HEK293 (cell line): ENCODE data around the gene B4GALNT3.

ENCODE experiments used
- CTCF ChIA-PET: fragments of 350-600 bp; formaldehyde crosslinking; extraction: SDS; loops from one replicate; lab custom pipeline; 2021; ENCODE audit warnings: antibody characterized with exemption; lab: Yijun Ruan, JAX
- POLR2A ChIA-PET: fragments of 300-600 bp; formaldehyde crosslinking; extraction: SDS; loops from one replicate; lab custom pipeline; 2020; ENCODE audit warnings: antibody characterized with exemption, inconsistent platforms; lab: Yijun Ruan, JAX
- H3K27ac ChIP-seq: fragments of 200-500 bp; sonication (Bioruptor generic); 2 replicates; pipeline ENCODE4 v1.5.1; 2014; ENCODE audit warnings: low read depth, low read length, control low read depth, inconsistent platforms; ENCODE audit errors: extremely low read depth
- H3K36me3 ChIP-seq, 2 experiments: fragments of 200-500 bp in 1 of 2; sonication (Bioruptor generic) in 1 of 2; 1 replicate in 1 of 2; 2 replicates in 1 of 2; pipeline ENCODE4 v1.5.1; 2014 to 2017; ENCODE audit warnings: inconsistent platforms in 2 of 2, low read length in 2 of 2; ENCODE audit not compliant: control insufficient read depth in 2 of 2, insufficient read depth in 1 of 2
- H3K4me1 ChIP-seq: fragments of 200-500 bp; sonication (Bioruptor generic); 2 replicates; pipeline ENCODE4 v1.5.1; 2014; ENCODE audit warnings: mild to moderate bottlenecking, low read length, inconsistent platforms; ENCODE audit not compliant: control insufficient read depth, insufficient read depth
- H3K4me3 ChIP-seq: 2 replicates; pipeline ENCODE4 v1.5.1; 2011; ENCODE audit warnings: low read depth, mild to moderate bottlenecking, control low read depth, low read length, moderate library complexity
- H3K9me3 ChIP-seq: fragments of 200-500 bp; sonication (Bioruptor generic); 2 replicates; pipeline ENCODE4 v1.5.1; 2014; ENCODE audit warnings: low read depth, low read length, inconsistent platforms; ENCODE audit not compliant: control insufficient read depth, insufficient read depth
- GLI2 ChIP-seq: fragments of 450-650 bp; formaldehyde crosslinking; IDR thresholded peaks from 2 replicates; pipeline ENCODE4; 2017; ENCODE audit warnings: missing biosample characterization, missing genetic modification characterization, low read depth, borderline replicate concordance
- GLI4 ChIP-seq: fragments of 450-650 bp; formaldehyde crosslinking; IDR thresholded peaks from 2 replicates; pipeline ENCODE4 v1.5.1; 2016; ENCODE audit warnings: missing biosample characterization, missing genetic modification characterization
- GLIS2 ChIP-seq: fragments of 450-650 bp; formaldehyde crosslinking; IDR thresholded peaks from 2 replicates; pipeline ENCODE4 v1.5.1; 2016; ENCODE audit warnings: missing biosample characterization, missing genetic modification characterization
- KLF1 ChIP-seq: fragments of 450-650 bp; formaldehyde crosslinking; IDR thresholded peaks from 2 replicates; pipeline ENCODE4 v1.5.1; 2016; ENCODE audit warnings: missing biosample characterization, missing genetic modification characterization
- KLF10 ChIP-seq: fragments of 450-650 bp; IDR thresholded peaks from 2 replicates; pipeline ENCODE4 v1.5.1; 2018; ENCODE audit warnings: missing biosample characterization, mild to moderate bottlenecking, missing genetic modification characterization
- KLF8 ChIP-seq: fragments of 450-650 bp; formaldehyde crosslinking; IDR thresholded peaks from 2 replicates; pipeline ENCODE4 v1.5.1; 2016; ENCODE audit warnings: missing biosample characterization, missing genetic modification characterization
- KLF9 ChIP-seq: fragments of 450-650 bp; formaldehyde crosslinking; IDR thresholded peaks from 2 replicates; pipeline ENCODE4 v1.5.1; 2016; ENCODE audit warnings: missing biosample characterization, missing genetic modification characterization, low read depth
- SETDB1 ChIP-seq: IDR thresholded peaks from one replicate; pipeline ENCODE4 v1.6.1; 2017; ENCODE audit warnings: mild to moderate bottlenecking, low read length, moderate library complexity, mixed read lengths; ENCODE audit not compliant: insufficient read length
- TSHZ1 ChIP-seq: fragments of 450-650 bp; formaldehyde crosslinking; IDR thresholded peaks from 2 replicates; pipeline ENCODE4 v1.5.1; 2016; ENCODE audit warnings: missing biosample characterization, missing genetic modification characterization, borderline replicate concordance
- WT1 ChIP-seq: fragments of 450-650 bp; formaldehyde crosslinking; IDR thresholded peaks from 2 replicates; pipeline ENCODE4 v1.5.1; 2016; ENCODE audit warnings: missing biosample characterization, missing genetic modification characterization
- ZBTB10 ChIP-seq: fragments of 450-650 bp; formaldehyde crosslinking; IDR thresholded peaks from 2 replicates; pipeline ENCODE4 v1.5.1; 2016; ENCODE audit warnings: missing biosample characterization, missing genetic modification characterization
- ZBTB17 ChIP-seq: fragments of 450-650 bp; formaldehyde crosslinking; IDR thresholded peaks from 2 replicates; pipeline ENCODE4 v1.5.1; 2016; ENCODE audit warnings: missing biosample characterization, missing genetic modification characterization
- ZBTB48 ChIP-seq: fragments of 450-650 bp; formaldehyde crosslinking; IDR thresholded peaks from 2 replicates; pipeline ENCODE4 v1.5.1; 2016; ENCODE audit warnings: missing biosample characterization, missing genetic modification characterization
- ZFP37 ChIP-seq: fragments of 450-650 bp; formaldehyde crosslinking; IDR thresholded peaks from 2 replicates; pipeline ENCODE4 v1.5.1; 2016; ENCODE audit warnings: missing biosample characterization, missing genetic modification characterization
- ZNF16 ChIP-seq: fragments of 450-650 bp; formaldehyde crosslinking; IDR thresholded peaks from 2 replicates; pipeline ENCODE4 v1.5.1; 2016; ENCODE audit warnings: low read depth, missing biosample characterization, missing genetic modification characterization
- ZNF18 ChIP-seq: fragments of 450-650 bp; formaldehyde crosslinking; IDR thresholded peaks from 2 replicates; pipeline ENCODE4 v1.5.1; 2016; ENCODE audit warnings: missing biosample characterization, missing genetic modification characterization
- ZNF221 ChIP-seq: fragments of 450-650 bp; formaldehyde crosslinking; IDR thresholded peaks from 2 replicates; pipeline ENCODE4 v1.5.1; 2017; ENCODE audit warnings: missing biosample characterization, missing genetic modification characterization, borderline replicate concordance
- ZNF311 ChIP-seq: fragments of 450-650 bp; formaldehyde crosslinking; IDR thresholded peaks from 2 replicates; pipeline ENCODE4 v1.5.1; 2017; ENCODE audit warnings: missing biosample characterization, missing genetic modification characterization, borderline replicate concordance
- ZNF341 ChIP-seq: fragments of 450-650 bp; formaldehyde crosslinking; IDR thresholded peaks from 2 replicates; pipeline ENCODE4; 2016; ENCODE audit warnings: low read depth, missing biosample characterization, missing genetic modification characterization
- ZNF366 ChIP-seq: fragments of 450-650 bp; formaldehyde crosslinking; conservative IDR thresholded peaks from 2 replicates; pipeline ENCODE4 v1.5.1; 2016; ENCODE audit warnings: missing biosample characterization, missing genetic modification characterization
- ZNF423 ChIP-seq: fragments of 450-650 bp; formaldehyde crosslinking; IDR thresholded peaks from 2 replicates; pipeline ENCODE4 v1.5.1; 2016; ENCODE audit warnings: missing biosample characterization, missing genetic modification characterization
- ZNF560 ChIP-seq: fragments of 450-650 bp; formaldehyde crosslinking; IDR thresholded peaks from 2 replicates; pipeline ENCODE4 v1.5.1; 2017; ENCODE audit warnings: missing biosample characterization, missing genetic modification characterization, borderline replicate concordance
- ZNF600 ChIP-seq: fragments of 450-650 bp; formaldehyde crosslinking; IDR thresholded peaks from 2 replicates; pipeline ENCODE4 v1.5.1; 2016; ENCODE audit warnings: missing biosample characterization, missing genetic modification characterization
- ZNF623 ChIP-seq: fragments of 450-650 bp; formaldehyde crosslinking; IDR thresholded peaks from 2 replicates; pipeline ENCODE4 v1.5.1; 2016; ENCODE audit warnings: missing biosample characterization, missing genetic modification characterization
- ZNF629 ChIP-seq: fragments of 450-650 bp; formaldehyde crosslinking; IDR thresholded peaks from 2 replicates; pipeline ENCODE4 v1.5.1; 2017; ENCODE audit warnings: missing biosample characterization, missing genetic modification characterization
- ZNF785 ChIP-seq: fragments of 450-650 bp; formaldehyde crosslinking; IDR thresholded peaks from 2 replicates; pipeline ENCODE4 v1.5.1; 2016; ENCODE audit warnings: missing biosample characterization, missing genetic modification characterization
- ZNF843 ChIP-seq: fragments of 450-650 bp; formaldehyde crosslinking; IDR thresholded peaks from 2 replicates; pipeline ENCODE4 v1.5.1; 2016; ENCODE audit warnings: missing biosample characterization, missing genetic modification characterization
- ZSCAN4 ChIP-seq: fragments of 450-650 bp; formaldehyde crosslinking; IDR thresholded peaks from 2 replicates; pipeline ENCODE4 v1.5.1; 2017; ENCODE audit warnings: missing biosample characterization, missing genetic modification characterization

Gene B4GALNT3

GRCh38 chr12:546265-546919 lies 86.7 kb downstream of the B4GALNT3 start (continued):
- TF ChIP-seq ZBTB10 (tag by site-specific recombination) (no peak), ZNF18 (tag by site-specific recombination) (no peak), GLIS2 (tag by site-specific recombination) (peak; percentile 23; the same call in 1 of the 2 replicates), ZNF341 (tag by site-specific recombination) (no peak), ZNF423 (tag by site-specific recombination) (no peak), ZBTB17 (peak; percentile 65; the same call in 1 of the 2 replicates), GLI4 (tag by site-specific recombination) (no peak), ZNF600 (tag by site-specific recombination) (peak; percentile 73; the same call in 1 of the 2 replicates), ZNF560 (tag by site-specific recombination) (no peak), WT1 (tag by site-specific recombination) (peak; percentile 11; the same call in 1 of the 2 replicates), ZSCAN4 (tag by site-specific recombination) (no peak), ZNF366 (tag by site-specific recombination) (peak; percentile 81), ZNF311 (no peak), ZNF221 (tag by site-specific recombination) (no peak), KLF8 (tag by site-specific recombination) (no peak), KLF1 (tag by site-specific recombination) (no peak), ZBTB48 (no peak), ZNF16 (no peak)

GRCh38 chr12:546920-547845 lies 87.4 kb downstream of the B4GALNT3 start:
- ChIA-PET CTCF (interaction anchor here (0.6 to 3.5 kb wide), 40 partner anchors 8 to 923 kb away, joined by 3 to 119 read pairs (median 4); partner anchors contain the start of genes CCDC77 and SLC6A13), POLR2A (no interaction called here)
- H3K9me3 ChIP-seq, result no peaks in the 10 kb centered on the region
- no peak overlapping the region for H3K4me3 ChIP-seq
- peaks cover 0 to 22% of the 10 kb centered on the region in 2 experiments; a peak in 2 of 3 replicates for H3K36me3 ChIP-seq
- no peak overlapping the region for H3K27ac ChIP-seq
- H3K4me1 ChIP-seq, result no peaks in the 10 kb centered on the region
- TF ChIP-seq KLF9 (tag by site-specific recombination) (no peak; the same call in 1 of the 2 replicates), ZNF785 (no peak), ZNF629 (tag by site-specific recombination) (peak; percentile 32; the same call in 1 of the 2 replicates), ZNF600 (tag by site-specific recombination) (no peak), ZNF623 (no peak), TSHZ1 (tag by site-specific recombination) (0 out of 2 replicates have a peak, but pooled peaks have one; percentile 19), ZFP37 (0 out of 2 replicates have a peak, but pooled peaks have one; percentile 51), KLF10 (tag by site-specific recombination) (no peak), SETDB1 (no peak), ZNF843 (tag by site-specific recombination) (no peak), GLI2 (tag by site-specific recombination) (no peak)
